Stimulated activated CD4-positive, alpha-beta T cell treated with anti-CD3 and anti-CD28 coated beads, TNF-alpha, amount 100 ng/mL, for 48 hours (primary cell): ENCODE data around the gene LENG1.
A peak's percentile ranks its signal among the peaks of the same experiment; 100 is the strongest.
"Not testable (repeated sequence)": the region's sequence is repeated elsewhere in the genome, so short reads cannot be mapped to it uniquely, and the experiment has no call there.

Experiments
- DNase-seq, 3 donors: peaks; one replicate each; pipeline ENCODE4 v3.0.0-alpha.2; 2020; ENCODE audit warnings: low read depth in 3 of 3

Gene LENG1

GRCh38 chr19:54189735-54190502 lies 30.4 kb upstream of the LENG1 start:
- peak; percentile 100 for DNase-seq

GRCh38 chr19:54189145-54189734 lies 29.7 kb upstream of the LENG1 start, which contains the start of gene MBOAT7:
MBOAT7 (minus strand) TSS chr19:54189580; CDS start chr19:54188508, 1,072 bp downstream.
- DNase-seq: no peak

DNA sequence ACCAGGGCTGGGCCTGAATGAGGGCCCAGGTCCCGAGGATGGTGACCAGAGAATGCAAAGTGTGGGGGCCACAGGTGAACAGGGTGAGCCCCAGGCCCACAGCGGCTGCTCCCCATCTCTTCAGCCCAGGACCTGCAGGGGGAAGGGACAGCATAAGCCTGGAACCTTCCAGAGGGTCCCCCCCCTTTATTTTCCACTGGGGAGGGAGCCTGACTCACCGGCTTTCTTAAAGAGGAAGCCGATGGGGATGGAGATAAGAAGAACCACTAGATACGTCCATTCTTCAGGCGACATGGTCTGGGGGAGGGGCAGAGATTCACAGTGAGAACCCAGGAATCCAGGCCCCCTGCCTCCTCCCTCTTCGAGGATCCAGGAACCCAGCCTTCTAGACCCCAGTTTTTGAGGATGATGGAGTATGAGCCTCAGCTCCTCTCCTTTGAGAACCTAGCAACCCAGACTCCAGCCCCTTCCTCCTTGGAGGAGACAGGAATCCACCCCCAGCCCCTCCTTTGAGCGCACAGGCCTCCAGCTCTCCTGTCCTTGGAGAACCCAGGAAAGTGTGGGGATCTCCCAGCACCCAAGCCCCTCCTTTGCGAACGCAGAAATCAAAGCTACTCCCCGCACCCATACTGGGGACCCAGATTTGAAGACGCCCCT lies 28.8 kb upstream of the LENG1 start:
- peak in 1 of 3 donors; percentile 52 for DNase-seq

DNA sequence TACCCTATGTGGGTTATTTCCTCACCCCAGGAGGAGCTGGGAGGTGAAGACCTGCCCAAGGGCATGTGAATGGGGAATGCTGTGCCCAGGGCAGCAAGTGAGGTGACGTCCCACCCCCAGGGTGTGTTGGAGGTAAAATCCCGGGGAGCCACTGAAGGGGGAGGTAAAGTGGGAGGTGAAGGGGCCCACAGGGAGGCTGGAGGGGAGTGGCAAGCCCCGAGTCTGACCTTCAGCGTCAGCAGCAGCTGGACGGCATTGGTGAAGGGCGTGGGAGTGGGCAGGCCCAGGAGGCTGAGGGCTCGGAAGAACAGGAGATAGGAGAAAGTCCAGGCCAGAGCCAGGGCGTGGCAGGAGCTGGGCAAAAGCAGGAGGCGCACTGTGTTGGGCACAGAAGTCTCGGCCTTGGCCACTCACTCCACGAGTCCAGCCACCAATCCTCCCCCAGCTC lies 27.4 kb upstream of the LENG1 start:
- no peak for DNase-seq

DNA sequence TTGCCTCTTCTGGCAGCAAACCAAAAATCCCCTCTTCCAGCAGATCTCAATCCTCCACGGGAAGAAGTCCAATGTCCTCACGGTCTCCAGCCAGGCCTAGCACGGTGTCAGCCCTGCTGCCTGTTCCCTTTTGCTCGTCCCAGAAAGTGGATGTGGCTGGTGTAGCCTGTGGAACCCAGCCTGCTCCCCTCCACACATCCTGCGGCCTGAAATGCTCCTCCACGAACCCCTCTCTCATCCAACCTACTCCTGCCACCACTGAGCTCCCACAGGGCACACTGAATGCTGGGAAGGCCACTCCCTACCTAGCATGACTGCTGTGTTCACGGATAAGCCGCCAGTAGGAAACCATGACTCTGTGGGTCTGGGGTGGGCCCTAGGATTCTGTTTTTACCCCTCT lies 26.8 kb upstream of the LENG1 start:
- no peak for DNase-seq

GRCh38 chr19:54183431-54183830 lies 23.9 kb upstream of the LENG1 start:
- no peak for DNase-seq

GRCh38 chr19:54181894-54182293 lies 22.4 kb upstream of the LENG1 start:
- DNase-seq: not testable (repeated sequence)

GRCh38 chr19:54180691-54181091 lies 21.2 kb upstream of the LENG1 start:
- DNase-seq: no peak

DNA sequence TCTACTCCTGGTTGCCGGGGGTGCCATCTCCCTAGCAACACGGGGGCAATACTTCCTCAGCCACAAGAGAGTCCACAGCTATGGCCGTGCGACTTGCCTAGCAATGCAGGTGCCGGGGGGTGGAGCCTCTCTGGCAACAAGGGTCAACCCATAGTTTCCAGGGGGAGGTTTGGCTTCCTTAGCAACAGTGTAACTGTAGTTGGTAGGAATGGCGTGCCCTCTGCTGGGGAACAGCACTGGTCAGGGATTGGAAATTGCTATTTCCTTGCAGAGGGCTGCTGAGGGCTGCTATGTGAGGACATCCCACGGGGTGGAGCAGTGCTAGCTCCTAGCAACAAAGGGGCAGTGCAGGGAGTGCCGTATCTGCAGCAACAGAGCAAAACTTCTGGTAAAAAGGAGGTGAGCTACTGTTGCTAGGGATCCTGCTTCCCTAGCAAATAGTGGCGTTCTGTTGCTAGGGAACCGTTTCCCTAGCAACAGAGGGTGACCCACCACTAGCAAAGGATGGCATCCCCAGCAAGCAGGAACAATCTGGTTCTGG lies 20.5 kb upstream of the LENG1 start:
- no peak for DNase-seq

- no peak for DNase-seq
These were observed 19.8 kb upstream of the LENG1 start for GRCh38 chr19:54179262-54179852.

DNA sequence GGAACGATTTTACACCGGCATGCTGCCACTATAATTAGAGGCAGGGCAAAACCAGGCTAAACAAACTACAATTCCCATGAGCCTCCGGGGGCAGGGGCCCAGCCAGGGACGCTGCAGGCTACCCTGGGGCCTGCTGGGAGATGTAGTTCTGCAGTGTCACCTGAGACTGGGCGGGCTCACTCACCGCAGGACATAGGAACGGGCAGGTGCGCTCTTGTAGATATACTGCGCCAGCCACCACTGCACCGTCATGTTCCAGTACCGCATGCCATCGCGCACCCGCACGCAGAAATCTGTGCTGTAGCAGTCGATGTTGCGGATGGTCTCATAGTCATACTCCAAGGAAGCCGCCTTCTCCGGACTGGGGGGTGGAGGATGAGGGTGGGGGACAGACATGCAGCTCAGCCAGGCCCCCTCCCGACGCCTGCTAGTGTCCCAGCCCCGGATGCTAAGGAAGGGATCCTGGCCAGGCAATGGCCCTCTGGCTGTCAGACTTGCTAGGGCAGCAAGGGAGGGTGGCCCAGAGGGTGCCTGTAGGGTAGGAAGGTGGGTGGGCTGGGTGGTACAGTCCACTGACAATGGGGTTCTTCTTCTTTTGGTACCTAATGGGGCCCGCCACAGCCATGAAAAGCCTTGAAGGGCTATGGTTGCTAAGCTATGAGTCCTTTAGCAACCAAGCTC lies 19.2 kb upstream of the LENG1 start:
- DNase-seq: no peak

- DNase-seq: no peak
These were observed 14.7 kb upstream of the LENG1 start for GRCh38 chr19:54173951-54174834.

- DNase-seq: no peak
These were observed 13.8 kb upstream of the LENG1 start for GRCh38 chr19:54173359-54173699.

DNA sequence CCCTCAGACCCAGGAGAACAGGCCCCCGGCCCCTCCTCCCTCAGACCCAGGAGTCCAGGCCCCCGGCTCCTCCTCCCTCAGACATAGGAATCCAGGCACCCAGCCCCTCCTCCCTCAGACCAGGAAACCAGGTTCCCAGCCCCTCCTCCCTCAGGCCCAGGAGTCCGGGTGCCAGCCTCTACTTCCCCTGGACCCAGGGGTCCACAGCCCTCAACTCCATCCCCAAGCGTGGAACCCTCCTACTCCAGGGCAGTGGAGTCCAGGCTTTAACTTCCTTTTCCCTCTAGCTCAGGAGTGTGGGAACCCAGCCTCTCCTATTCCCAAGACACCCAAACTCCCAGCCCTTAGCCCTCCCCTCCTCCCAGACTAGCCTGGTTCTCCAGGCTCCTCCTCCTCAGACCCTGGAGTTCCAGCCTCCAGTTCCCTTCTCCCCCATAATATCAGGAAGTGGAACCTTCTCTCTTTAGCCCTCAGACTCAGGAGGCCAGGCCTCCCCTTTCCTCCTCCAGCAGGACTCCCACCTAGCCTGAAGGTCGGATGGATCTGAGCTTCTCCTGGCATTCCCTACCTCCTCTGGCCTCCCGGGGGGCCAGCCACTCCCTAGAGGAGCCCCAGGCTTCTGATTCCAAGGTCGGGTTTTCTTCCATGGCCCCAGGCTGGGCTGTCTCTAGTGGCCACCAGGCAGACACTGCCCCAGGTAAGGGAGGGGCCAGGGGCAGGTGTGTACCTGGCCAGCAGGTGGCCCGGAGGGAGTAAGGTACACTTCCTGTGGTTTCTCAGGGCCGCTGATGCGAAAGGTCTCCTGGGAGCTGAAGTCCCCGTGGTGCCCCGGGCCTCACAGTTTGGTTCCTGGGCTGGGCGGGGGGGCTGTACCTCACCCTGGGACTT lies 13.2 kb upstream of the LENG1 start, which contains the start of gene TMC4:
Gene TMC4, minus strand, starts transcription at position 690 of the 888 bp plus-strand sequence. Its CDS starts 43 bp downstream, at position 647.
- DNase-seq: no peak

GRCh38 chr19:54171736-54172431 lies 12.4 kb upstream of the LENG1 start:
- not testable (repeated sequence) for DNase-seq

GRCh38 chr19:54169149-54169740 lies 9.7 kb upstream of the LENG1 start:
- no peak for DNase-seq

GRCh38 chr19:54168174-54168917 lies 8.8 kb upstream of the LENG1 start:
- DNase-seq: peak; percentile 77 to 92 (median 91)

DNA sequence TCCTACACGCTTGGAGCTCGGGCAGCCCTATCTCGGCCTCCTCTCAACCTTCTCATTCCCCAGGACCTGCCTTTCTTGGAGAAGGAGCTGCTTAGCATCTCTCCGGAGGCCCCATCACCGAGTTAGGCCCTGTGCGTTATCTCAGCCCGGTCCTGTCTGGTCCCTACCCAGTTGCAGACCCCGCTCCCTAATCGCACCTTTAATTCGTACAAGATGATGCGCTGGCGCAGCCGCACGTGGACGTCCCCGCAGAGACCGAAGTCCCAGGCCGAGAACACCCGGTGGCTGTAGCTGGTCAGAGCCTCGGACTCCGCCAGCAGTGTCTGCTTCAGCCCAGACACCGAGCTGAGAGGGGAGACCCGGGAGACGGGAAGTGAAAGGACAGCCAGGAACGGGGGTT lies 5.7 kb upstream of the LENG1 start:
- DNase-seq: no peak
